ENCODE data around the gene FAM209B. TPM values are rescaled to one million over a fixed set of nuclear protein-coding genes. Genes with fewer than 3 reads are reported as not detected.
"Not testable (repeated sequence)": the region's sequence is repeated elsewhere in the genome, so short reads cannot be mapped to it uniquely, and the experiment has no call there.

The FAM209B gene, protein sequence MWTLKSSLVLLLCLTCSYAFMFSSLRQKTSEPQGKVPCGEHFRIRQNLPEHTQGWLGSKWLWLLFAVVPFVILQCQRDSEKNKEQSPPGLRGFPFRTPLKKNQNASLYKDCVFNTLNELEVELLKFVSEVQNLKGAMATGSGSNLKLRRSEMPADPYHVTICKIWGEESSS
- 1 to 10 TPM in 1 of 4 donors, under 1 TPM in 2, not detected in 1; 0.27 to 1.9 (median 0.31) TPM for polyA plus RNA-seq
- long read RNA-seq, donor 1, result 0 reads
- long read RNA-seq, donor 2, result 0 reads
- long read RNA-seq, donor 3, result 0 reads
- long read RNA-seq, donor 4, result 0 reads
- long read RNA-seq, donor 5, result 0 reads
- long read RNA-seq, donor 6, result 0 reads
- long read RNA-seq, donor 7, result 0 reads
- long read RNA-seq, donor 8, result 0 reads
- long read RNA-seq, donor 9, result 0 reads
- long read RNA-seq, donor 10, result 0 reads

DNA sequence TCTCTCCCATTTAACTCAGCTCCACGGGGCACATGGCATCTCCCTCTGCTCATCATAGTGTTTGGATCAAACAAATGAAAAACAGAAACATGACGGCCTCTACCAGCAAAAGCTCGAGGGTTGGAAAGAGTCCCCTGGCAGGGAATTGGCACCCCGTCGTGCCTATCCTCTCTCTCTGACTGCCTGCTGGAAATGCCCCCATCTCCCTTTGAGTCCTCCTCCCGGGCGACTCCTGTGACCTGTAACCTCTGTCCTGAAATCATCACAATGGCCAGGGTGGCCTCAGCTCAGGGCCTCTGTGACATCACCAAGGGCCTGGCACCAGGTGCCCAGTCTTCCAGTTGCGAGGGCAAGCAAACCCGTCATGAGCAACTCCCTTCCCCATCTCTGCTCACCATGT, at the start of gene FAM209B:
Gene FAM209B, plus strand, starts transcription at position 301 of the 400 bp plus-strand sequence. Its CDS starts 96 bp downstream, at position 397.
- H3K27me3 ChIP-seq (ENCODE audit: control insufficient read depth in 3 of 3, insufficient read depth in 3 of 3, low read length in 3 of 3); DNase-seq; H3K27ac ChIP-seq (ENCODE audit: low read depth in 1 of 3, low read length in 2 of 3); H3K9me3 ChIP-seq (ENCODE audit: control insufficient read depth in 2 of 2, insufficient read depth in 1 of 2, low read depth in 1 of 2, low read length in 1 of 2); H3K4me1 ChIP-seq (ENCODE audit: control insufficient read depth in 3 of 3, insufficient read depth in 2 of 3, low read depth in 1 of 3, low read length in 2 of 3); H3K36me3 ChIP-seq (ENCODE audit: control insufficient read depth in 3 of 3, insufficient read depth in 2 of 3, low read depth in 1 of 3, low read length in 3 of 3); H3K4me3 ChIP-seq (ENCODE audit: low read depth in 1 of 3, low read length in 3 of 3); FAIRE-seq: not testable (repeated sequence)
- WGBS, 3 donors, result 88 to 91% (median 88%) methylated on average over 9 of the region's 9 CpGs

DNA sequence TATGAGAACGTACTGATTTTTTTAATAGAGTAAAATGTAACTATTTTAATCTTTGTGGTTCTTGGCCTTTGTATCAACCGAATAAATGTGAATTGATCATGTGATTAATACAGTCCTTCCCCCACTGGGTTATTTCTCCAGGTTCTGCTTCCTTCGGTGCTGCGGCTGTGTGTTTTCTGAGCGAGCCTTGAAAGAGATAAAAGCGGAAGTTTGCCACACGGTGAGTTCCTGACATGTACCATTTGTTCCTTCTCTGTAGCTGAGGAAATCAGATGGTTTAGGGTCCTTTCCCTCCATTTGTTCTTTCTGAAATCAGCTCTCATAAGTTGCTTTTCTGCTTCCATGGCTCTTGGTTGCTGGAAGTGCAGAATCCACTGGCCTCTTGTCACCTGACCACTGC, 49.1 kb upstream of the FAM209B start:
- H3K4me1 ChIP-seq (ENCODE audit: control insufficient read depth in 3 of 3, insufficient read depth in 2 of 3, low read depth in 1 of 3, low read length in 2 of 3), result no peaks in the 10 kb centered on the region
- no peaks in the 10 kb centered on the region for H3K9me3 ChIP-seq (ENCODE audit: control insufficient read depth in 2 of 2, insufficient read depth in 1 of 2, low read depth in 1 of 2, low read length in 1 of 2)
- H3K27me3 ChIP-seq (ENCODE audit: control insufficient read depth in 3 of 3, insufficient read depth in 3 of 3, low read length in 3 of 3), result no peaks in the 10 kb centered on the region
- DNase-seq (no peak), FAIRE-seq (no peak)
- peak overlapping the region in 1 of 3 donors; percentile 14 for H3K27ac ChIP-seq (ENCODE audit: low read depth in 1 of 3, low read length in 2 of 3)
- H3K4me3 ChIP-seq (ENCODE audit: low read depth in 1 of 3, low read length in 3 of 3), result no peak overlapping the region
- WGBS, 3 donors, result 70 to 94% (median 86%) methylated on average over 7 of the region's 7 CpGs
- peaks cover 16 to 36% (median 33%) of the 10 kb centered on the region in 3 donors for H3K36me3 ChIP-seq (ENCODE audit: control insufficient read depth in 3 of 3, insufficient read depth in 2 of 3, low read depth in 1 of 3, low read length in 3 of 3)

DNA sequence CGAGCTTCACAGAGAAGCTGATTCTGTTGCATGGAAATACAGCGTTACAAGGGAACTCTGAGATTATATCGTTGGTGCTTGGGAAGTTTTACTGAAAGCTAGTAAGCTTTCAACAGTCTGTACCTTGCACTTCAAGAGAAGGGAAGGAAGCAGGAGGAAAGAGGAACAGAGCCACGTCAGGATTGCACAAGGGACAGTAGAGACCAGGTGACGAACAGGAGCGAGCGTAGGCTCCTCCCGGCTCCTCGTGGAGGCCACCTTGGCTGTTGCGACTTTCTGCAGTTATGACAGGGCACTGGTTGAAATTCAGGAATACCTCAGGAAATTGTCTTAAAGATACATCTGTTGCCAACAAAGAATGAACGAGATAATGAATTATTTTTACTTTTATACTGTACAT, 45.8 kb upstream of the FAM209B start:
- Histone ChIP-seq H3K4me3 (ENCODE audit: low read depth in 1 of 3, low read length in 3 of 3) (no peak overlapping the region), H3K27ac (ENCODE audit: low read depth in 1 of 3, low read length in 2 of 3) (no peak overlapping the region), H3K27me3 (ENCODE audit: control insufficient read depth in 3 of 3, insufficient read depth in 3 of 3, low read length in 3 of 3) (no peaks in the 10 kb centered on the region), H3K4me1 (ENCODE audit: control insufficient read depth in 3 of 3, insufficient read depth in 2 of 3, low read depth in 1 of 3, low read length in 2 of 3) (no peaks in the 10 kb centered on the region), H3K36me3 (ENCODE audit: control insufficient read depth in 3 of 3, insufficient read depth in 2 of 3, low read depth in 1 of 3, low read length in 3 of 3) (peaks cover 14 to 42% (median 28%) of the 10 kb centered on the region in 3 donors), H3K9me3 (ENCODE audit: control insufficient read depth in 2 of 2, insufficient read depth in 1 of 2, low read depth in 1 of 2, low read length in 1 of 2) (no peaks in the 10 kb centered on the region)
- FAIRE-seq (no peak), DNase-seq (no peak)
- 83 to 91% (median 90%) methylated on average over 11 of the region's 11 CpGs for WGBS, 3 donors

DNA sequence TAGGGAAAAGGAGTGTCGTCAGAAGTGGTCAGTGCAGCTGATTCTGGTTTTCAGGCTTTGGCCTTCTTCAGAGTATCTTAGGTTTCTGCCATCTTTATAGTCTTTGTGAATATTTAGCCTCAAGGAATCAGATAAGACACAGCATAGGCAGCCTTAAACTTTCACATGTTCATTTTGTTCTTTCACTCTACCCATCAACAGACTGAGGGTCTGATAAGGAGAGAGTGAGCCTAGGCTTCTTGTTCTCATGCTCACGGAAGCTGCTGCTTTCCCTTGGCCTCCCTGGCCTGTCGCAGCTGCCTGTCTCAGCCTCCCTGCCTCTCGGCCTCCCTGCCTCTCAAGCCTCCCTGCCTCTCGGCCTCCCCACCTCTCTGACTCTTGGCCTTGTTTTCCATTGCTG, 44.5 kb upstream of the FAM209B start:
- DNase-seq (no peak), FAIRE-seq (no peak)
- Histone ChIP-seq H3K4me1 (ENCODE audit: control insufficient read depth in 3 of 3, insufficient read depth in 2 of 3, low read depth in 1 of 3, low read length in 2 of 3) (no peaks in the 10 kb centered on the region), H3K9me3 (ENCODE audit: control insufficient read depth in 2 of 2, insufficient read depth in 1 of 2, low read depth in 1 of 2, low read length in 1 of 2) (no peaks in the 10 kb centered on the region), H3K27me3 (ENCODE audit: control insufficient read depth in 3 of 3, insufficient read depth in 3 of 3, low read length in 3 of 3) (no peaks in the 10 kb centered on the region), H3K27ac (ENCODE audit: low read depth in 1 of 3, low read length in 2 of 3) (no peak overlapping the region), H3K4me3 (ENCODE audit: low read depth in 1 of 3, low read length in 3 of 3) (no peak overlapping the region), H3K36me3 (ENCODE audit: control insufficient read depth in 3 of 3, insufficient read depth in 2 of 3, low read depth in 1 of 3, low read length in 3 of 3) (peaks cover 14 to 39% (median 26%) of the 10 kb centered on the region in 3 donors)
- WGBS, 3 donors, result 95 to 99% (median 96%) methylated on average over 5 of the region's 5 CpGs

DNA sequence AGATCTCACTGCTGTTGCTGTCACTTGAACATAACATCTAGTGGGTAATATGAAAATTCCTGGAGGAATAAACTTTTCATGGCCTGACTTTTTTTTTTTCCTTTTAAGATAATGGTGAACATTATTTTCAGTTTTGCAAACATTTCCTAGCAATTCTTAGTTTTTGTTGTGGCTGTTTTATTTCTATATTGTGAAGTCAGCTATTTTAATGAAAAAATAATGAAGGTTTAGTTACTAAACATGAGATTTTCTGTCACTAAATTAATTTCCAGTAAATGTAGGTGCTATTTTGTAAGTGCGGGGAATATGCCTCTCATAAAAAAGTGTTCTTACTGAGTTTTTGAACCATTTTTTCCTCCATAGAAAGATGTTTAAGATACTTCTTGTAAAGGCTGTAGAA, 31.9 kb upstream of the FAM209B start:
- H3K4me3 ChIP-seq (ENCODE audit: low read depth in 1 of 3, low read length in 3 of 3), result no peak overlapping the region
- H3K36me3 ChIP-seq (ENCODE audit: control insufficient read depth in 3 of 3, insufficient read depth in 2 of 3, low read depth in 1 of 3, low read length in 3 of 3), result peaks cover 0 to 14% (median 10%) of the 10 kb centered on the region in 3 donors
- peaks cover 0 to 2% of the 10 kb centered on the region in 2 donors for H3K9me3 ChIP-seq (ENCODE audit: control insufficient read depth in 2 of 2, insufficient read depth in 1 of 2, low read depth in 1 of 2, low read length in 1 of 2)
- H3K4me1 ChIP-seq (ENCODE audit: control insufficient read depth in 3 of 3, insufficient read depth in 2 of 3, low read depth in 1 of 3, low read length in 2 of 3), result no peaks in the 10 kb centered on the region
- DNase-seq (no peak), FAIRE-seq (no peak)
- 93 to 98% (median 98%) methylated on average over 1 of the region's 1 CpG for WGBS, 3 donors
- no peaks in the 10 kb centered on the region for H3K27me3 ChIP-seq (ENCODE audit: control insufficient read depth in 3 of 3, insufficient read depth in 3 of 3, low read length in 3 of 3)
- no peak overlapping the region for H3K27ac ChIP-seq (ENCODE audit: low read depth in 1 of 3, low read length in 2 of 3)

DNA sequence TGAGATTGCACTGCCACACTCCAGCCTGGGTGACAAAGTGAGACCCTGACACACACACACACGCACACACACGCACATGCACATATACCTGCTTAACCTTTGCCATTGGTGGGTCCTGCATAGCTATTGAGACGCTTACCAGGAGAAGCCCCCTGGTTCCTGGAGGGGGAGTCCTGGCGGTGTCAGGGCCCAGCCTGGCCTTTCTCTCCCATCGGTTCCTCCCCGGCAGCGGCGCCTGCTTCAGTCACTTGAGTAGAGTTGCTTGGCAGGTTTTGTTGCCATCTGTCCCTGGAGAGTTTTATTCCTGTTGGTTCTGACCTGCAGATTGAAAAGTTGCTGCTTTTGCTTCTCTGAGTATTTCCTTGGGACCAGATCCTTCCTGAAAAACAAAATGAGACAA, 29.1 kb upstream of the FAM209B start:
- Histone ChIP-seq H3K4me1 (ENCODE audit: control insufficient read depth in 3 of 3, insufficient read depth in 2 of 3, low read depth in 1 of 3, low read length in 2 of 3) (no peaks in the 10 kb centered on the region), H3K36me3 (ENCODE audit: control insufficient read depth in 3 of 3, insufficient read depth in 2 of 3, low read depth in 1 of 3, low read length in 3 of 3) (peaks cover 0 to 5% (median 4%) of the 10 kb centered on the region in 3 donors), H3K4me3 (ENCODE audit: low read depth in 1 of 3, low read length in 3 of 3) (no peak overlapping the region), H3K9me3 (ENCODE audit: control insufficient read depth in 2 of 2, insufficient read depth in 1 of 2, low read depth in 1 of 2, low read length in 1 of 2) (no peaks in the 10 kb centered on the region), H3K27ac (ENCODE audit: low read depth in 1 of 3, low read length in 2 of 3) (no peak overlapping the region), H3K27me3 (ENCODE audit: control insufficient read depth in 3 of 3, insufficient read depth in 3 of 3, low read length in 3 of 3) (no peaks in the 10 kb centered on the region)
- FAIRE-seq, result no peak
- 97% methylated on average over 8 of the region's 8 CpGs for WGBS, 3 donors
- DNase-seq, result no peak

DNA sequence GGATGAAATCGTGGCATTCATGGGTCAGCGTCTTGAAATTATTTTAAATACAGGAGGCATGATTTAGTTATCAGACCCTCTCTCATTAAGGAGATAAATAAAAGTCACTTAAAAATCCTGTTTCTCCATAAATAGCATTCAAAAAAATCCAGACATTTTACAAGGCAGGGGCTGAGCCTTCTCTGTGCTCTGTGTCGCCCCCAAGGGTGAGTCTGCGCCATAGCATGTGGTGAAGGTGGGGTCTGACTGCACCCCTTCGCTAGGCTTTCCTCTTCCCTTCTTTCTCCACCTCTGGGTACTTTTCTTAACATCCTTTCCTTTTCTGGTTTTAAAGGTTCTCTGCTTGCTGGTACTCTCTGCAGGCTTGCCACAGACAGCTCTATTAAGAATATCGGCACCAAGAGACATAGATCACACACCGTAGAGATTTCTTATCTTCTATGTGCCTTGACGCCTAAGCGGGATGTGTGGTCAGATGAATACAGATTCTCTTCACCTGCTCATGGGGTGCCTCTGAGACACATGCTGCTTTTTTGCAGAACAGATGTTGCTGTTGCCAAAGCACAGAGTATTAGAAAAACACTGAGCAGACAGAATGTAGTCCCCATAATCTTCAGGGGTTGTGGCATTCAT, 28.6 kb upstream of the FAM209B start:
- WGBS, 3 donors, result 88 to 92% (median 92%) methylated on average over 9 of the region's 9 CpGs
- no peak overlapping the region for H3K27ac ChIP-seq (ENCODE audit: low read depth in 1 of 3, low read length in 2 of 3)
- H3K4me3 ChIP-seq (ENCODE audit: low read depth in 1 of 3, low read length in 3 of 3), result no peak overlapping the region
- no peaks in the 10 kb centered on the region for H3K27me3 ChIP-seq (ENCODE audit: control insufficient read depth in 3 of 3, insufficient read depth in 3 of 3, low read length in 3 of 3)
- FAIRE-seq (no peak), DNase-seq (no peak)
- H3K36me3 ChIP-seq (ENCODE audit: control insufficient read depth in 3 of 3, insufficient read depth in 2 of 3, low read depth in 1 of 3, low read length in 3 of 3), result peaks cover 2 to 5% (median 4%) of the 10 kb centered on the region in 3 donors
- no peaks in the 10 kb centered on the region for H3K9me3 ChIP-seq (ENCODE audit: control insufficient read depth in 2 of 2, insufficient read depth in 1 of 2, low read depth in 1 of 2, low read length in 1 of 2)
- no peaks in the 10 kb centered on the region for H3K4me1 ChIP-seq (ENCODE audit: control insufficient read depth in 3 of 3, insufficient read depth in 2 of 3, low read depth in 1 of 3, low read length in 2 of 3)

DNA sequence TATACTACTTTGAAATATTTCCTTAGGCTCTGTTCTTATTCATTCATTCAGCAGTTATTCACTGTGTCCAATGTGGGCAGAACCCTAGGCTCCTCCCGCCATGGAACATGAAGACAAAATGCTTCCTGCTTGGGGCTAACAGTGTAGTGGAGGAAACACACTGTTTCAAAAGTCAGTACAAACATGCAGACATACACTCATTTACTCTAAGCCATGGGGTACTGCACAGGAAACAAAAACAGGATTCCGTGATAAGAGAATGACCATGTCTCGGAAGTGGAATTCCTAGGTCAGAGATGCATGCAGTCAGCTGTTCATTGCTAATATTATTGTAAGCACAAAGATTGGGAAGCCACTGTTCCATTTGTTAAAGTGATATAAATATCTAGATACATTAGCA, 26.9 kb upstream of the FAM209B start:
- Histone ChIP-seq H3K27ac (ENCODE audit: low read depth in 1 of 3, low read length in 2 of 3) (no peak overlapping the region), H3K36me3 (ENCODE audit: control insufficient read depth in 3 of 3, insufficient read depth in 2 of 3, low read depth in 1 of 3, low read length in 3 of 3) (peaks cover 2% of the 10 kb centered on the region in 3 donors), H3K27me3 (ENCODE audit: control insufficient read depth in 3 of 3, insufficient read depth in 3 of 3, low read length in 3 of 3) (no peaks in the 10 kb centered on the region), H3K4me3 (ENCODE audit: low read depth in 1 of 3, low read length in 3 of 3) (no peak overlapping the region), H3K9me3 (ENCODE audit: control insufficient read depth in 2 of 2, insufficient read depth in 1 of 2, low read depth in 1 of 2, low read length in 1 of 2) (no peaks in the 10 kb centered on the region), H3K4me1 (ENCODE audit: control insufficient read depth in 3 of 3, insufficient read depth in 2 of 3, low read depth in 1 of 3, low read length in 2 of 3) (no peaks in the 10 kb centered on the region)
- no peak for DNase-seq
- WGBS, 3 donors, result 68 to 73% (median 69%) methylated on average over 3 of the region's 3 CpGs
- no peak for FAIRE-seq
